ENCODE results near the gene CEND1.

DNA sequence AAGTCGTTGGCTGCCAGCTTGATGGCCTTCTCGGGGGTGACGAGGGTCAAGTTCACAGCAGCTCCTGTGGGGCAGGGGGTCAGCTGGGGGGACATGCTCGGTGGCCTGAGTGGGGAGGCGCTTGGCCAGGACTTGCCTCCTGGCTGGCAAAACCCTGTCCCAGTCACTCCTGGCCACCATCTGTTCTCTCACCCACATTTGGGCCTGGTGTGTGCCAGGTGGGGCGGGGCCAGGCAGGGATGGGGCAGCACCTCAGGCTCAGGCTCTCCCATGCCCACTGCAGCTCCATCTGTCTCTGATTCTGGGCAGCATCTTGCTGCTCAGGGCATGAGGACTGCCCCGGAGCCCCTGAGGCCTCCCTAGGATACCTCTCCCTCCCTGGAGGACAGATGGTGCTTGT lies 3.7 kb upstream of the CEND1 start:
- no peak for TF ChIP-seq POLR2A (IDR thresholded peaks at IDR 0.05; ENCODE audit: low read depth, low read length)
- TF ChIP-seq, protein P1, sequence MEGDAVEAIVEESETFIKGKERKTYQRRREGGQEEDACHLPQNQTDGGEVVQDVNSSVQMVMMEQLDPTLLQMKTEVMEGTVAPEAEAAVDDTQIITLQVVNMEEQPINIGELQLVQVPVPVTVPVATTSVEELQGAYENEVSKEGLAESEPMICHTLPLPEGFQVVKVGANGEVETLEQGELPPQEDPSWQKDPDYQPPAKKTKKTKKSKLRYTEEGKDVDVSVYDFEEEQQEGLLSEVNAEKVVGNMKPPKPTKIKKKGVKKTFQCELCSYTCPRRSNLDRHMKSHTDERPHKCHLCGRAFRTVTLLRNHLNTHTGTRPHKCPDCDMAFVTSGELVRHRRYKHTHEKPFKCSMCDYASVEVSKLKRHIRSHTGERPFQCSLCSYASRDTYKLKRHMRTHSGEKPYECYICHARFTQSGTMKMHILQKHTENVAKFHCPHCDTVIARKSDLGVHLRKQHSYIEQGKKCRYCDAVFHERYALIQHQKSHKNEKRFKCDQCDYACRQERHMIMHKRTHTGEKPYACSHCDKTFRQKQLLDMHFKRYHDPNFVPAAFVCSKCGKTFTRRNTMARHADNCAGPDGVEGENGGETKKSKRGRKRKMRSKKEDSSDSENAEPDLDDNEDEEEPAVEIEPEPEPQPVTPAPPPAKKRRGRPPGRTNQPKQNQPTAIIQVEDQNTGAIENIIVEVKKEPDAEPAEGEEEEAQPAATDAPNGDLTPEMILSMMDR (IDR thresholded peaks at IDR 0.05; ENCODE audit: extremely low read depth in 1 of 2, insufficient read depth in 1 of 2, low read depth in 1 of 2, low read length in 2 of 2) = no peak
